HUES48 (cell line): Measurements from ENCODE around the gene STK32B.

Source experiments
- H3K27ac ChIP-seq: one replicate; pipeline ENCODE4 v1.7.0; 2013; ENCODE audit warnings: low read depth, low read length, inconsistent platforms
- H3K27me3 ChIP-seq: 2 replicates; pipeline ENCODE4 v1.6.1; 2013; ENCODE audit warnings: mild to moderate bottlenecking, low read length; ENCODE audit not compliant: control insufficient read depth, insufficient read depth
- H3K36me3 ChIP-seq: 2 replicates; pipeline ENCODE4 v1.6.1; 2013; ENCODE audit warnings: low read length; ENCODE audit not compliant: control insufficient read depth, insufficient read depth
- H3K4me1 ChIP-seq: 2 replicates; pipeline ENCODE4 v1.6.1; 2013; ENCODE audit warnings: mild to moderate bottlenecking, low read length; ENCODE audit not compliant: control insufficient read depth, insufficient read depth
- H3K4me3 ChIP-seq: 2 replicates; pipeline ENCODE4 v1.5.1; 2013; ENCODE audit warnings: mild to moderate bottlenecking, low read depth, low read length
- H3K9ac ChIP-seq: 2 replicates; pipeline ENCODE4 v1.6.1; 2013; ENCODE audit warnings: mild to moderate bottlenecking, low read depth, low read length, moderate library complexity
- H3K9me3 ChIP-seq: 2 replicates; pipeline ENCODE4 v1.6.1; 2013; ENCODE audit warnings: low read length; ENCODE audit not compliant: control insufficient read depth, insufficient read depth

STK32B gene

DNA sequence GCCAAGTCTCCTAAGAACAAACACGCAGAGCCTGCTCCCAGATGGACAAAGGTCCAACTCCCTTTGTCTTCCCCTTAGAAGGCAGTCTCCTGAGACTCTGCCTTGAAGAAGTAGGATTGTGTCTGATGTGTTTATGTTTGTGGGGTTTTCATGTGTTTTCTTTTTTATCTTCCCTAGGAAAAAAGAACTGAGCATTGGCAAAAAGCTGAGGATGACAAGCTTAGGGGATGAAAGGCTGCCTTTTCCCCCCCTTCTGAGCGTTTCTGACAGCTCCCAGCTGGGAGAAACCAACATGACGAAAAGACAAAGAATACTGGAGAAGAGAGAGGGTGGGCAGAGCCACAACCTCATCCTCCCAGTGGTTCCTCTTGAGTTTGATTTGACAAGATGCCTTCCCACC lies 475.9 kb downstream of the STK32B start:
- H3K4me3 ChIP-seq, result no peak overlapping the region
- H3K36me3 ChIP-seq, result no peaks in the 10 kb centered on the region
- H3K4me1 ChIP-seq, result no peaks in the 10 kb centered on the region
- H3K27me3 ChIP-seq, result no peaks in the 10 kb centered on the region
- H3K9me3 ChIP-seq, result no peaks in the 10 kb centered on the region
- no peak overlapping the region for H3K9ac ChIP-seq
- no peak overlapping the region for H3K27ac ChIP-seq

DNA sequence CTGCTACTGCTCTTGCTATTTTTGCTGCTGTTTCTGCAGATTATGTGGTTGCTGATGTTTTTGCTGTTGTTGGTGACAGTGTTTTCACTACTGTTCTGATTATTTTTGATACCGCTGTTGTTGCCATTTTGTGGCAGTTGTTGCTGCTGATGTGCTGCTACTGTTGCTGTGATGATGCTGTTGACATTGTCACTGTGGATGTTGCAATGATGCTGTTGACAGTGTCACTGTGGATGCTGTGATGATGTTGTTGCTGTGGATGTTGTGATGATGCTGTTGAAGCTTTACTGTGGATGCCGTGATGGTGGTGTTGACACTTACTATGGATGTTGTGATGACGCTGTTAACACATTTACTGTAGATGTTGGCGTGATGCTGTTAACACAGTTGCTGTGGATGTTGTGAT lies 476.8 kb downstream of the STK32B start:
- no peak overlapping the region for H3K27ac ChIP-seq
- H3K9me3 ChIP-seq, result no peaks in the 10 kb centered on the region
- no peak overlapping the region for H3K4me3 ChIP-seq
- H3K4me1 ChIP-seq, result no peaks in the 10 kb centered on the region
- H3K27me3 ChIP-seq, result no peaks in the 10 kb centered on the region
- no peak overlapping the region for H3K9ac ChIP-seq
- H3K36me3 ChIP-seq, result no peaks in the 10 kb centered on the region

DNA sequence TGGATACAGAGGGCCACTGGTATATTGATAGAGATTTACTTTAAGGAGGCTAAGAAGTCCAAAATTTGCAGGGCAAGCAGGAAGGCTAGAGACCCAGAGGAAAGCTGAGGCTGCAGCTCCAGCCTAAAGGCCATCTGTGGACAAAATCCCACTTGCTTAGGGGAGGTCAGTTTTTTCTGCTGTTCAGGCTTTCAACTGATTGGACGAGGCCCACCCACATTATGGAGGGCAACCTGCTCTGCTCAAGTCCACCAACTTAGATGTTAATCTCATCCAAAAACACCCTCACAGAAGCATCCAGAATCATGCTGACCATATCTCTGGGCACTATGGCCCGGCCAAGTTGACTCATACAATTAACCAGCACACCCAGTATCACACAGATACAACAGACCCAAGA lies 480.8 kb downstream of the STK32B start:
- H3K4me1 ChIP-seq, result no peaks in the 10 kb centered on the region

DNA sequence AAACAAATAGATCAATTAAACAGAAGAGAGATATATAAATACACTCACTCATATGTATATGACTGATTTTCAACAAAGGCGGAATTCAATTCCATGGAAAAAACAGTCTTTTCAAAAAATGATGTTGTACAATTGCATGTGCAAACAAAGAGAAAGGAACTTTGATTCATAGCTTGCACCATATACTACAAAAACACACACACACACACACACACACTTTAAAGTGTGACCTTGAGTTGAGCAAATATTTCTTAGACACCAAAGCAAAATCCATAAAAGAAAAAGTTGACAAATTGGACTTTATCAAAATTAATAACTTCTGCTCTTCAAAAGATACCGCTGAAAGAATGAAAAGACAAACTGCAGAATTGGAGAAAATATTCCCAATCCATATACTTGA lies 488.3 kb downstream of the STK32B start:
- Histone ChIP-seq H3K9ac (no peak overlapping the region), H3K27ac (no peak overlapping the region), H3K4me1 (no peaks in the 10 kb centered on the region), H3K9me3 (no peaks in the 10 kb centered on the region), H3K36me3 (no peaks in the 10 kb centered on the region), H3K4me3 (no peak overlapping the region), H3K27me3 (no peaks in the 10 kb centered on the region)

More for the DNA sequence above, 480.8 kb downstream of the STK32B start:
- H3K4me3 ChIP-seq, result no peak overlapping the region
- H3K27me3 ChIP-seq, result no peaks in the 10 kb centered on the region
- no peaks in the 10 kb centered on the region for H3K9me3 ChIP-seq
- no peaks in the 10 kb centered on the region for H3K36me3 ChIP-seq
- H3K9ac ChIP-seq, result no peak overlapping the region
- H3K27ac ChIP-seq, result no peak overlapping the region

DNA sequence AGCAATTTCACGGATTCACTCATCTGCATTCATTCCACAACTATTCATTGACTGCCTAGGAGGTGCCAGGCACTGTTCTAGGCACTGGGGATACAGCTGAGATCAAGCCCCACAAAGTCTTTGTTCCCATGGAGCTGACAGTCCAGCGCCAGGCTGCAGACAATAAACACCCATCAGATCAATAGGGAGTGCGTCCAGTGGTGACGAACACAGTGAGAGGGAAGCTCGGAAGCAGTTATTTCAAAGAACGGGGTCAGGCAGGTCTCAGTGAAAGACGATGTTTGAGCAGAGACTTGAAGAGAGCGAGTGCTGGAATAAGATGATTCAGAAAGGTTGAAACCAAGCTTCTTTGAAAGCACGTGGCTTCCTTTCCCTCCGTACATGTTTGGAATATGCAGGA lies 489.9 kb downstream of the STK32B start:
- Histone ChIP-seq H3K36me3 (no peaks in the 10 kb centered on the region), H3K27ac (no peak overlapping the region), H3K9ac (no peak overlapping the region), H3K4me1 (no peaks in the 10 kb centered on the region), H3K27me3 (no peaks in the 10 kb centered on the region), H3K9me3 (no peaks in the 10 kb centered on the region), H3K4me3 (no peak overlapping the region)

DNA sequence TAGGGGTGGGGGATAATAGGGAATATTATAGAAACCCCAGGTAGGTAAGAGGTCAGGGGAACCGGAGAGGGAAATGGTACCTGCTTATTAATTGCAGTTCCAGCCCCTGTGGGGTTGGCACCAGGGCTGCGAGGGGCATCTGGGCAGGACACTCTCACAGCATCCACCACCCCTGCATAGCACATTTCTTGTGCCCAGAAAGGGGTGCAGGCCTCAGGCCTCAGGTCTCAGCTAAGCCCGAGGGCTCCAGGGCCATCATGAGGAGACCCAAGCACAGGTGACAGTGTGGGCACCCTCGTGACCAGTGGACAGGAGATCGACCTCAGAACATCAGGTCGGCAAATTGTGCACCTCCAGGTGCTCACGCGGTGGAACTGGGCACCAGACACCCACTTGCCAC lies 492.4 kb downstream of the STK32B start:
- no peaks in the 10 kb centered on the region for H3K36me3 ChIP-seq
- no peak overlapping the region for H3K27ac ChIP-seq
- no peak overlapping the region for H3K9ac ChIP-seq
- H3K27me3 ChIP-seq, result no peaks in the 10 kb centered on the region
- H3K4me1 ChIP-seq, result no peaks in the 10 kb centered on the region
- peaks cover 18% of the 10 kb centered on the region for H3K9me3 ChIP-seq
- no peak overlapping the region for H3K4me3 ChIP-seq

DNA sequence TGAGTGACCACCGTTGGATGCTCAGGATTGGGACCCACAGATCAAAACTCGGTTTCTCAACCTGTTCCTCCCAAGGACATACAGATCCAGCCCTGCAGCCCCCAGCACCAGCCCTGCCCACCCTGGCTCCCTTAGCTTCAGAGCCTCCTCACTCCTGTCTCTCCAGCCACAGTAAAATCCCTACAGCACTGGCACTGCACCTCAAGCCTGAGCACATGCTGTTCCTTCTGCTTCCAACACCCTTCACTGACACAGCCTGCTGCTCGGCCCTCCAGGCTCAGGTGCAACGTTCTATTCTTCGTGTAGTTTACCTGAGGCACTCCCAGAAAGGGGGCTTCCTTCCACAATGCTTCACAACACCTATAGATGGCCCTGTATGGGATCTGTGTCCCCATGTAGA lies 493.5 kb downstream of the STK32B start:
- Histone ChIP-seq H3K27ac (no peak overlapping the region), H3K4me1 (no peaks in the 10 kb centered on the region), H3K9me3 (peaks cover 19% of the 10 kb centered on the region), H3K9ac (no peak overlapping the region), H3K36me3 (no peaks in the 10 kb centered on the region), H3K4me3 (no peak overlapping the region), H3K27me3 (no peaks in the 10 kb centered on the region)

DNA sequence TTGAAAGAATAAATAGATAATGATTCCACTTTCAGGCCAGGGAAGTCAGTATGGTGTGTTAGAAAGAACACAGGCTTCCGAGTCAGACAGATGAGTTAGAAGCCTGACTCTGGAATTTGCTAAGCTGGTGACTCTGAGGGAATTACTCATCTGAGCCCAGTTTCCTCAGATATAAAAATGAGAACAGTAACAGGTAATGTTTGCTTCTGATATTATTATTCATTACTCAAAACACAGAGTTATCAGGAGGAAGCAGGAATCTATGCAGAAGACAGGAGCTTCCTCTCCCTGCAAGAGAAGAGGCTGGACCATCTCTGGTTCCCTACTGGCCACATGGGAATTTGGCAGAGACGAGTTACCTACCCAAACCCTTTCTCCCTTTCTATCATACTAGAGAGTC lies 494.0 kb downstream of the STK32B start:
- H3K9me3 ChIP-seq, result peaks cover 19% of the 10 kb centered on the region
- no peaks in the 10 kb centered on the region for H3K4me1 ChIP-seq
- H3K36me3 ChIP-seq, result no peaks in the 10 kb centered on the region
- no peak overlapping the region for H3K27ac ChIP-seq
- H3K27me3 ChIP-seq, result no peaks in the 10 kb centered on the region
- H3K9ac ChIP-seq, result no peak overlapping the region
- no peak overlapping the region for H3K4me3 ChIP-seq

DNA sequence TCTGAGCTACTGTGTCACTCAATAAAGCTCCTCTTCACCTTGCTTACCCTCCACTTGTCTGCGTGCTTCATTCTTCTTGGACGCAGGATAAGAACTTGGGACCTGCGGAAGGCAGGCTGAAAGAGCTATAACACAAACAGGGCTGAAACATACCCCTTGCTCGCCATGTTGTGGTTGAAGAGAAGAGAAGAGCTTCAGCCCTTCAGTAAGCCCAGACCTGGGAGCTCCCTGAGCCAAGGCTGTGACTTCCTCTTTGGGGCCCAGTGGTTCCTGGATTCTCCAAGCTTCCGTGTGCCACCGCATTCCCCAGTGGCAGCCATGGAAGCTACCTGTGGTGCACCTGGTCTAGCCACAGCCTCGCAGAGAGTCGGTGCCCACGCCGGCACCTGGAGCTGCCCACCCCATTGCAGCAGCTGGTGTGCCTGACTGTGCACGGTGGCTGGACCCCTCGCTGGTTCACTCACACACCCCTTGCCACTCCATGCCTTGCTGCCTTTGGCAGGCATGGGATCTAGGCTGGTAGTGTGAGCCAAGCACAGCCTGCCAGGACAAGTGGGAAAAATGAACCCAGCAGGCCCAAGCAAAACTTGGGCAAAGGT lies 496.5 kb downstream of the STK32B start:
- H3K36me3 ChIP-seq, result no peaks in the 10 kb centered on the region
- H3K4me3 ChIP-seq, result no peak overlapping the region
- no peaks in the 10 kb centered on the region for H3K27me3 ChIP-seq

More for the DNA sequence above, 496.5 kb downstream of the STK32B start:
- H3K27ac ChIP-seq, result no peak overlapping the region
- peaks cover 28% of the 10 kb centered on the region for H3K9me3 ChIP-seq
- no peak overlapping the region for H3K9ac ChIP-seq
- H3K4me1 ChIP-seq, result no peaks in the 10 kb centered on the region
